ENCODE measurements around the gene KRTAP10-7. TPM values are rescaled to one million over a fixed set of nuclear protein-coding genes. Genes with fewer than 3 reads are reported as not detected.
"Not testable (repeated sequence)": the region's sequence is repeated elsewhere in the genome, so short reads cannot be mapped to it uniquely, and the experiment has no call there.

The KRTAP10-7 gene
- total RNA-seq, 1 experiment from 2014 or later, result not detected

DNA sequence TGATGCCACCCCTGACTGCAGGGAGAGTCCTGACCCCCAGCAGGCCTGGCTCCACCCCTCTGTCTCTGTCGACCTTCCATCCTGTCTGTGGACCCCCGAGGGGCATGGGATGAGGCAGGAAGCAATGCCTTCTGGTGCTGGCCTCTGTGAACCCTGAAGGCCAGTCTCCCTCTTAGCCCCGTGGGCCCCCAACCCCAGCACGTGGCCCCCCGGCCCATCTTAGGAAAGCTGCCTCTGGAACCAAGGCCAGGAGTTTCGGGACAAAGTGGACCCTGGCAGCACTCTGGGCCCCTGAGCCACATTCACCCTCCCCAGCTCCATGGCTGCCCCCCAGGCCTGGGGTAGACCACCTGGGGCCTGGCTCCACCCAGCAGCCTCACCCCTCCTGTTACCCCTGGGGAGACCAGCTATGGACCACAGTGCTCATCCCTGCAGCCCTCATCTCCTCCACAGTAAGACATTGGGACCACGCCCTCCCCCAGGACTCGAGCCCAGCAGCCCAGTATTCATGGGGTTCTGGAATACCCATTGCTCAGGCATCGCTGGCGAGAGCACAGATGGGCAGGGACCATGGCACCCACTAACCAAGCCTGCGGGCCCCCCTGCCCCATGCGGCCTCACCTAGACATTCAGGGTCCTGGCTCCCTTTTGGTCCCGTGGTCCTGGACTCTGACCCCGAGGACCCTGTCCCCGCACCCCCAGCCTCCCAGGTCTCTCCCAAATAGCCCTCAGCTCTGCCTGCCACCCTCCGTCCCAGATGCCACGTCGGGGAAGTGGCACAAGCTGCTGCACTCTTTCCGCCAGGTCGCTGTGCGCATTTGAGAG, 38.3 kb downstream of the KRTAP10-7 start:
- not testable (repeated sequence) for H3K27me3 ChIP-seq (ENCODE audit: control insufficient read depth, insufficient read depth, low read length); H3K4me3 ChIP-seq (ENCODE audit: insufficient read depth, low read depth, low read length); DNase-seq; H3K36me3 ChIP-seq (replicated peaks; ENCODE audit: control insufficient read depth, insufficient read depth, low read length)

DNA sequence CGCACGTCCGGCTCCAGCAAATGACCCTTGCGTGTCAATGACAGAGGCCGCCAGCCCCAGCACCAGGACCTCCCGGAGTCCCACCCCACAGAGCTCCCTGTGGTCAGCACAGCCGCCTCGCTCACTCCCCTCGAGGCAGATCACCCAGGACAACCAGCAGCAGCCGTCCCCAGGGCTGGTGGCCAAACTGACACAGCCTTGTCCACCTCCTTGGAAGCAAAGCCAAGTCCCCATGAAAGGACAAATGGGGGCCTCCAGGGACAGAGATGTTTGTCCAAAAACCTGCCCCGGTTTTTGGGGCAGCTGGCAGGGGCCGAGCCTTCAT, 38.9 kb downstream of the KRTAP10-7 start:
- Histone ChIP-seq H3K36me3 (replicated peaks; ENCODE audit: control insufficient read depth, insufficient read depth, low read length) (no peaks in the 10 kb centered on the region), H3K4me3 (ENCODE audit: insufficient read depth, low read depth, low read length) (no peak overlapping the region), H3K27me3 (ENCODE audit: control insufficient read depth, insufficient read depth, low read length) (no peaks in the 10 kb centered on the region)
- no peak for DNase-seq

GRCh38 chr21:44640761-44641160, 40.4 kb downstream of the KRTAP10-7 start:
- no peak overlapping the region for H3K4me3 ChIP-seq (ENCODE audit: insufficient read depth, low read depth, low read length)
- H3K36me3 ChIP-seq (replicated peaks; ENCODE audit: control insufficient read depth, insufficient read depth, low read length), result no peaks in the 10 kb centered on the region
- DNase-seq, result no peak
- H3K27me3 ChIP-seq (ENCODE audit: control insufficient read depth, insufficient read depth, low read length), result no peaks in the 10 kb centered on the region

DNA sequence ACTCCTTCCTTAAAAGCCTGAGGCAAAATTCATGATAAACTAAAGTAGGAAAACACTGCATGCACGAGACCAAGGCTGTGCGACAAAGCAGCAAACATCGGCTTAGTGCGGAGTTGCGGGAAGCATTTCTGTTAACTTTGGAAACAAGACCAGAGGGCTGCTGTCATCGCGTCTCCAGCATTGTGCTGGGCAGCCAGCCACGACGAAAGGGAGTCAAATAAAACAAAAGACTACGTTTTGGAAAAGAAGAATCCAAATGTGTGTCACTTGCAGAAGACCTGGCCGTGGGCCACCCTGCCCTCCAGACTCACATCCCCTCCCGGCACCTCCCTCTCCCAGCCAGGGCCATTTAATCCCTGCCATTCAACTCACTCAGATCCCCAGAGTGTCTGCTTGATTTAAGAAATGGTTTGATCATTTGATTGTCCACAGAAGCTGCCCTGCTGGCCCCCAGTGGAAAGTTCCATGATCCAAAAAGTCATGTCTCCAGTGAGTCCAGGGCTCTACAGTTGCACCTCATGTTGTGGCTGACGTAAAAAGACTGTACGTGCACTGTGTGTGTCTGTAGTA, 43.4 kb downstream of the KRTAP10-7 start:
- DNase-seq, result no peak
- no peaks in the 10 kb centered on the region for H3K36me3 ChIP-seq (replicated peaks; ENCODE audit: control insufficient read depth, insufficient read depth, low read length)
- no peak overlapping the region for H3K4me3 ChIP-seq (ENCODE audit: insufficient read depth, low read depth, low read length)
- no peaks in the 10 kb centered on the region for H3K27me3 ChIP-seq (ENCODE audit: control insufficient read depth, insufficient read depth, low read length)

- Histone ChIP-seq H3K36me3 (replicated peaks; ENCODE audit: control insufficient read depth, insufficient read depth, low read length) (no peaks in the 10 kb centered on the region), H3K27me3 (ENCODE audit: control insufficient read depth, insufficient read depth, low read length) (no peaks in the 10 kb centered on the region), H3K4me3 (ENCODE audit: insufficient read depth, low read depth, low read length) (no peak overlapping the region)
- no peak for DNase-seq
Observed at GRCh38 chr21:44644878-44645277, 44.5 kb downstream of the KRTAP10-7 start.

- H3K27me3 ChIP-seq (ENCODE audit: control insufficient read depth, insufficient read depth, low read length); DNase-seq; H3K36me3 ChIP-seq (replicated peaks; ENCODE audit: control insufficient read depth, insufficient read depth, low read length); H3K4me3 ChIP-seq (ENCODE audit: insufficient read depth, low read depth, low read length): not testable (repeated sequence)
Observed at GRCh38 chr21:44646366-44647221, 46.2 kb downstream of the KRTAP10-7 start, which contains the start of gene KRTAP10-11. KRTAP10-11 (plus strand) TSS chr21:44646414; CDS start chr21:44646459, 45 bp downstream.

DNA sequence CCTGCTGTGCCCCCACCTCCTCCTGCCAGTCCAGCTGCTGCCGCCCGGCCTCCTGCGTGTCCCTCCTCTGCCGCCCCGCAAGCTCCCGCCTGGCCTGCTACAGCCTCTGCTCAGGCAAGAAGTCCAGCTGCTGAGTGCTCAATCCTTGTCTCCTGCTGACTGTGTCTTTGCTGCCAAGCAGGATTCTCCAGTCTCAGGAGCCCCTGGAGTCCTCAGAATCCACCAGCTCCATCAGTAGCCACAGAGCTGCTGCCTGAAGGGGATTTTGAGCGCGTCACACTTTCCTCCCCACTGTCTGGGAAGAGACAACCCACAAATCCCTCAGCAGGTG, 46.8 kb downstream of the KRTAP10-7 start:
- Histone ChIP-seq H3K27me3 (ENCODE audit: control insufficient read depth, insufficient read depth, low read length) (no peaks in the 10 kb centered on the region), H3K4me3 (ENCODE audit: insufficient read depth, low read depth, low read length) (no peak overlapping the region), H3K36me3 (replicated peaks; ENCODE audit: control insufficient read depth, insufficient read depth, low read length) (no peaks in the 10 kb centered on the region)
- DNase-seq, result peak; percentile 57

DNA sequence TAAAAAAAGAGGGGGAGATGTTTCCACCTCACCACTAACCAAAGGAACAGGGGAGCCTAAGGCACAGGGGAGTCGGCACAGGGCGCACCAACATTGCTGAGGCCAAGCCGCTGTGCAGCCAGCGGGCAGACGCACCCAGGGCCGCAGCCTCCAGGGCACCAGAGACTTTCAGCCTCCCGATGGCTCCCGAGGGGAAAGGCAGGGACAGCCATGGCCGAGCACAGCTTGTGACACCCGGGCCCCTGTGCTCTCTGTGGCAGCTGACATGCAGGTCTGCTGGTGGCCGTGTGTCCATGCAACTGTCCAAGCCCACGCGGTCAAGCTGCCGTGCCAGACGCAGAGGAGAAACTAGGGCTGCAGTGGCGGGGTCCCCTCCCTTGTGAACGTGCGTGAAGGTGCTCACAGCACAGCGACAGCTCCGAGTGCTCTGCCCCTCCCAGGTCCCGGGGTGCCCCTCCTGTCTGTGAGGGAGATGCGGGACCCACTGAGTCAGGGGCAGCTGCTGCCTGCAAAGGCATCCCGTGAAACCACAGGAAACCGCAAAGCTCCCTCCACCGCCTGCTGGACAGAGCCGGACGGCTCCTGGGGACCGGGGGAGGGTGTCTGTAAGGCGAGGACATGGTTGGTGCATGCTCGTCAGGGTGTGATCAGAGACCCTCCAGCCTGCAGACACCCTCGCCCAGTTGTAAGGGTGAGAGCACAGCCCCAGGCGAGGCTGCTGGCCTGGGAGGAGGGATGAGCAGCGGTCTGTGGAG, 48.3 kb downstream of the KRTAP10-7 start:
- H3K4me3 ChIP-seq (ENCODE audit: insufficient read depth, low read depth, low read length), result no peak overlapping the region
- peak; percentile 61 for DNase-seq
- H3K27me3 ChIP-seq (ENCODE audit: control insufficient read depth, insufficient read depth, low read length), result no peaks in the 10 kb centered on the region
- H3K36me3 ChIP-seq (replicated peaks; ENCODE audit: control insufficient read depth, insufficient read depth, low read length), result no peaks in the 10 kb centered on the region

GRCh38 chr21:44649521-44650100, 49.2 kb downstream of the KRTAP10-7 start:
- Histone ChIP-seq H3K4me3 (ENCODE audit: insufficient read depth, low read depth, low read length) (no peak overlapping the region), H3K36me3 (replicated peaks; ENCODE audit: control insufficient read depth, insufficient read depth, low read length) (no peaks in the 10 kb centered on the region), H3K27me3 (ENCODE audit: control insufficient read depth, insufficient read depth, low read length) (no peaks in the 10 kb centered on the region)
- DNase-seq, result no peak

DNA sequence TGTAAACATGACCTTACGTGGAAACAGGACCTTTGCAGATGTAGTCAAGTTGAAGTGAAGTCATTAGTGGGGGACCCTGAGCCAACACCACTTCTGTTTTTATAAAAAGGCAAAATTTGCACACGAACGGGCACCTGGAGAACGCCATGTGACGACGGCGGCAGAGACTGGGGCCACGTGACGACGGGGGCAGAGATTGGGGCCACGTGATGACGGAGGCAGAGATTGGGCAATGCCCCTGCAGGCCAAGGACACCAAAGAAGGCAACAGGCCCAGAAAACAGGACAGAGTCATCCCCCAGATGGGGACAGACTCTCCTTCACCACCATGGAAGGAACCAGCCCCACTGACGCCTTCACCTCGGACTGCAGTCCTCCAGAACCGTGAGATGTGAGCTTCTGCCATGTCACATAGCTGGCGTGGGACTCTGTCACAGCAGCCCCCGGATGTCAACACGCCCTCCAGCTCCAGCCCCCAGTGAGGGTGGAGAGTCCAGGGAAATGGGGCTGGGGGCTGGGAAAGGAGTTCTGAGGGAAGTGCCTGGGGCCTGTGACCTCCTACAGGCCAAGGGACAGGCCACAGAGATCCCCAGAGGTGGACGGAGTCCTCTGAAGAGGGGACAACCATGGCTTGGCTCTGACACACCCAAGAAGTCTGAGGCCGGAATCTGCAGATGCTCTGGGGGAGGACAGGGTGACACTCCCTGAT, 50.0 kb downstream of the KRTAP10-7 start:
- no peak overlapping the region for H3K4me3 ChIP-seq (ENCODE audit: insufficient read depth, low read depth, low read length)
- DNase-seq, result no peak
- no peaks in the 10 kb centered on the region for H3K36me3 ChIP-seq (replicated peaks; ENCODE audit: control insufficient read depth, insufficient read depth, low read length)
- H3K27me3 ChIP-seq (ENCODE audit: control insufficient read depth, insufficient read depth, low read length), result no peaks in the 10 kb centered on the region

GRCh38 chr21:44650973-44651675, 50.7 kb downstream of the KRTAP10-7 start:
- no peaks in the 10 kb centered on the region for H3K27me3 ChIP-seq (ENCODE audit: control insufficient read depth, insufficient read depth, low read length)
- DNase-seq, result no peak
- no peak overlapping the region for H3K4me3 ChIP-seq (ENCODE audit: insufficient read depth, low read depth, low read length)
- no peaks in the 10 kb centered on the region for H3K36me3 ChIP-seq (replicated peaks; ENCODE audit: control insufficient read depth, insufficient read depth, low read length)

Measured in H7 (cell line).